Embryonic facial prominence (tissue), 1 donor: Measurements from ENCODE around the gene GPBAR1.
"Not testable (repeated sequence)": the region's sequence is repeated elsewhere in the genome, so short reads cannot be mapped to it uniquely, and the experiment has no call there.

ENCODE experiments used
- DNase-seq: peaks from one replicate; pipeline ENCODE4 v3.0.0-alpha.2; 2016; ENCODE audit errors: extremely low spot score

The GPBAR1 gene

DNA sequence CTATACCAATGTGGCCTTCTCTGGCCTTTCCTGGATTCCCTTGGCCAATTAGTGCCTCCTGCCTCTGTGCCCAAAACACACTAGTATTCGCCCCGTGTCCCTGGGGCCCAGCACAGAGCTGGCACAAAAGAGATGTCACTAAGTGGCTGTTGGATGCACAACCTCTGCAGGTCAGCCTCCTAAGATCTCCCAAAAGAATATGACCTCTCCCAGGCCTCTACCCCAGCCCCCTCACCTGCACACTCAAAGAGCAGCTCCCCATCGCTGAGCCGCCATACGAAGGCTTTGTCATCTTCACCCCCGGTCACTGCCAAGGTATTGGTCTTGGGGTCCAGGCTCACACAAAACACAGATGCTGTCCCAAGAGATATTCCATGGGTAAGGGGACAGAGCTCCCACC lies 6.4 kb downstream of the GPBAR1 start:
- DNase-seq, result no peak

DNA sequence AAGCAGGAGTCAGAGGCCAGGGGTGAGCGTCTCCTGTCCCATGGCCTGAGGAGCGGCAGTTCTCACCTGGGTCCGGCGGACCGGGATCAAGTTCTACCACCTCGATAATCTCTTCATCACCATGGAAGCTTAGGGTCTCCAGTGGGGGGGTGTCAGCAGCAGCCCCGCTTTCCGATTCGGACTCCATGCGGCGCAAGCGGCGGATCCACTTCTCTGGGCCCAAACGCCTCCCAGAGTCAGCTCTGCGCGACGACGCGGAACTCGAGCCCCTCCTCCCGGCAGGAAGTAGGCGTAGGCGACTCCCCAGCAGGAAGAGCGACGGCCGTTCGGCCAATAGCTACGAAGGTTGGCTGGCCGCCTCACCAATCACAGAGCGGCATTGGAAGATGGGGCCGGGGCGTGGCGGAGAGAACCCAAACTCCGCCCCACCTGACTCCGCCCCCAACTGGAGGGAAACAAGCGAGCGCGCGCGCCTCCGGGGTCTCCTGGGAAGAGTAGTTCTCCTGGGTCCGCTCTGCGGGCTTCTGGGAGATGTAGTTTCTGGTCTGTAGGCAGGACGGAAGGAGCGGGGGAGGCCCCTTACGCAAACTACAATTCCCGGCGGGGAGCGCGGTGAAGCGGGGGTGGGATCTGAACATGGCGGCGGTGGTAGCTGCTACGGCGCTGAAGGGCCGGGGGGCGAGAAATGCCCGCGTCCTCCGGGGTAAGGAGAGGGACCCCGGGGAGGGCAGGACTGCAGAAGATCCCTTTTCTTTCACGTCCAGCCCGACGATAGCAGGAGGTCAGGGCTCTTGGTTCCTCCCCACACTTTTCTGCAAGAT lies 9.3 kb downstream of the GPBAR1 start, which contains the start of the genes AAMP and PNKD:
AAMP (minus strand) TSS at position 238 of the 821 bp plus-strand sequence; CDS start at position 187, 51 bp downstream.
PNKD (plus strand) TSS at position 620 of the 821 bp plus-strand sequence; CDS start at position 637, 17 bp downstream.
- DNase-seq, result peak; percentile 100

DNA sequence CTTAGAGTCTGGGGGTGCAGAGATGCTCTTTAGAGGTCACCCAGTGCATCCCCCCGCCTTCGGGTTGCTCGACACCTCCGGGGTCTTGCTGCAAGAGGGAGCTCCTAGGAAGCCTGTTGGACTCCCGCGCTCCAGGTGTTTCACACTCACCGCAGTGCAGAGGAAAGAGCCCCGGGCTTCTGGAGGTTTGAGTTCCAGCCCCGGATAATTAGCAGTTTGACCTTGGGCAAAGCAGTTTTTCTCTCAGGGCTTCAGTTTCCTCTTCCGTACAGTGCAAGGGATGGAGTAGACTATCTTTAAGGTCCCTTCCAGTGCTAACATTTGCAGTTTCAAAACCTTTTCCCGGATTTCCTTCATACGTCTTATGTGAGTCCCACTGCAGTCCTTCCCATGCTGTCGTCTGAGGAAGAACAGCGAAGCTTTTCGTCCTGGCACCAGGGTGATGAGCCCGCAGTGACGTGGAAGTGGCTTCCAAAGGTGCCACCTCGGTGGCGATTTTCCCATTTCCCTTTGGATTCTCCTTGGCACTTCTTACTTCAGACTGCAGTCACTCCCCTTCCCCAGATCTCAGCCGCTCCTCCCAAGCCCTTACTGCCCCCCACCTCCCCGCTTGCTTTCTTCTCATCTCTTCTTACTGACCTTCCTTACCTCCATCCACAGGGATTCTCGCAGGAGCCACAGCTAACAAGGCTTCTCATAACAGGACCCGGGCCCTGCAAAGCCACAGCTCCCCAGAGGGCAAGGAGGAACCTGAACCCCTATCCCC lies 10.1 kb downstream of the GPBAR1 start:
- DNase-seq, result no peak

DNA sequence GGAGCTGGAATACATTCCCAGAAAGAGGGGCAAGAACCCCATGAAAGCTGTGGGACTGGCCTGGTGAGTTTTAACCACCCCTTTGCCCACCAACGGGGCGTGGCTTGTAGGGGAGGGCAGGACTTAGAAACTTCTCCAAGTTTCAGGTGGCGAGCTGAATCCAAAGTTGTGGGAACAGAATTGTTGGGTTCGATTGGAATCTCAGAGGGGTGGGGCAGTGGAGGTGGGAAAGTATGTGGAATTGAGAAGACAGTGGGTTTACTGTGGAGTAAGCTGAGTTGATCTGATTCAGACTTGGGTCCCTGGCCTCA lies 10.6 kb downstream of the GPBAR1 start:
- DNase-seq, result no peak

DNA sequence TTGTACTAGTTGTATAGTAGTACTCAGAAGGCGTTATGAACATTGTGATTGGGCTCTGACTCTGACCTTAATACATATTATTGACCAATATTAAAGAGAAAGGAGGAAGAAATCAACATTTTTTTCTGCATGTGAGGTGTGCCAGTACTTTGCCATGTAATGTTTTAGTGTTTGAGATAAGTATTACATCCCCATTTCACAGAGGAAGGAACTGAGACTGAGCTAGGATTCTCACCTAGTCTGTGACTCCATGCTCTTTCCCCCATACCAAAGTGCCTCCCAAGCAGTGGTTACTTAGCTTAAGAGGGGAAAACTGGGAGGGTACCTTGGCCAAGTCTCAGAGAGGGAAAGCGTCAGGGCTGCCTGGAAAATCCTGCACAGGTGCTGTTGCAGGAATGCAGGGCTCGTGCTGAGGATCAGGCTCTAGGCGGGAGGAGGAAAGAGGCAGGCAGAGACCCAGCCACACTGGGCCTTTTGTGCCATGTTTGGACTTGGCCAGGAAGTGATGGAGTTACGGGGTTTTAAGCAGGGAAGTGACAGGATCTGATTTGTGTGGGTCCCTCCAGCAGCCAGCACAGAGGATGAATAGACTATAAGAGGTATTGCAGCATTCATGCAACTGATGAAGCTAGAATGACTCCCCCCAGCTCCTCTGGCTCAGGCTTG lies 11.2 kb downstream of the GPBAR1 start:
- no peak for DNase-seq

DNA sequence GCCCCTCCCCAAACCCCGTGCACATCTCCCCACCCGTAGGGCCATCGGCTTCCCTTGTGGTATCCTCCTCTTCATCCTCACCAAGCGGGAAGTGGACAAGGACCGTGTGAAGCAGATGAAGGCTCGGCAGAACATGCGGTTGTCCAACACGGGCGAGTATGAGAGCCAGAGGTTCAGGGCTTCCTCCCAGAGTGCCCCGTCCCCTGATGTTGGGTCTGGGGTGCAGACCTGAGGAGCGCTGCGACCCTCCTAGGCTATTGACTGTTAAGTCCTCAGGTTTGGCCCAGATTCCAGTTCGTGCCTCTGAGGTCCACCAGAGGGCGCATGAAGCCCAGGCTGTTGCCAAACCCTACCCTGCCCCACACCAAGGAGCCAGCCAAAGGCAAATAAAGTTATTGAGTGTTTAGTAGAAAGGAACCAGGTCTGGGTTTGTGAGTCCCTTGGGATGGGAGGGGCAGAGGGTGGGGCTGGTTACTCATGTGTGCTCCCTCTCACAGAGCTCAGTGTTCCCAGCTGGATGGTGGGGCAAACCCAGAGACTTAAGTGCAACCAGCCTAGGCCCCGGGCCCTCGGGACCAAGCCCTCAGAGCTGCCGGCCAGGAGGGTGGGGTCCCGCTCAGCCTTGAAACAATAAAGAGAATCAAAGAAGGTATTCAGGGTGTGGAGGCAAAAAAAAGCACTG lies 11.9 kb downstream of the GPBAR1 start:
- DNase-seq, result peak; percentile 64

DNA sequence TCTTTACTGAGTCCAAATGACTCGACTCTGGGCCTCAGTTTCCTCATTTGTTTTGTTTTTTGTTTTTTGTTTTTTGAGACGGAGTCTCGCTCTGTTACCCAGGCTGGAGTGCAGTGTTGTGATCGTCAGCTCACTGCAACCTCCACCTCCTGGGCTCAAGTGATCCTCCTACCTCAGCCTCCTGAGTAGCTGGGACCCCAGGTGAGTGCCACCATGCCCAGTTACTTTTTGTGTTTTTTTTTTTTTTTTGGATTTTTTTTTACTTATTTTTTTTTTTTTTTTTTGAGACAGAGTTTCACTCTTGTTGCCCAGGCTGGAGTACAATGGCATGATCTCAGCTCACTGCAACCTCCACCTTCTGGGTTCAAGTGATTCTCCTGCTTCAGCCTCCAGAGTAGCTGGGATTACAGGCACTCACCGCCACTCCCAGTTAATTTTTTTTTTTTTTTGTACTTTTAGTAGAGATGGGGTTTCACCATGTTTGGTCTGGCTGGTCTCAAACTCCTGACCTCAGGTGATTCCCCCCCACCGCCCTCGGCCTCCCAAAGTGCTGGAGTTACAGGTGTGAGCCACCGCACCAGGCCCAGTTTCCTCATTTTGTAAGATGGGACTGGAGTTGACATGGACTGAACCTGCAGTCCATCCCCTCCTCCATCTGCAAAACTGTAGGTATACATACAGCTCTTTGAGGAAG lies 12.5 kb downstream of the GPBAR1 start:
- not testable (repeated sequence) for DNase-seq

DNA sequence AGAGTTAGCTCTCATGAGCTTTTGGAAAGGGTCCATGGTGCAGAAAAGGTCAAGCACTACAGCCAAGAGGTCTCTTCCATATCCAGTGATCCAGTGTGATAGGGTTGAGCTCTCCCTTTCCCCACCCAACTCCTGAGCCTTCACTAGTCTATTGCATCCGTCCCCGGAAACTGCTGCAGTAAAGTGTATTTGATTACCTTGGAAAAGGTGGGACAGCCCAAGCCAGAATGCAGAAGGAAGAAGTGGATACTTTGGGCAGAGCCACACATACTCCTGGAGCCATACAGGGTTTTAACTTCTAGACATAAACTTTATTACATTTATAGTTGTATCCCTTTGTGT lies 13.1 kb downstream of the GPBAR1 start:
- DNase-seq, result no peak

DNA sequence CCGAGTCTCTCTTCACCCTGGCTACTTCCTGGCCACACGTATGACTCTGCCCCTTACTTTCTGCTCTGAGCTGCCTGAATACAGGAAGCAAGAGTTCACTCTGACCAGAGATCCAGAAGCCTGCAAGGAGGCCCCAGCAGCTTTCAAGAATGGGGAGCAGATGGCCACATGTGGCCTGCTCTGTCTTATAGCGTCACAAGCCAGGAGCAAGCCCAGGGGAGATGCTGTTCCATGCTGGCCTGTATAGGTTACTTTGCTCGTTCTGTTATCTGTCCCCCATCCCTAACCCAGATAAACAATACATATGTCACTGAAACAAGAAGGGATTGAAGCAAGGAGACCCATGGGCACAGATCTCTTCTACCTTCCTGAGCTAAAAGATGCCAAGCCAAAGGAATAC lies 13.8 kb downstream of the GPBAR1 start:
- DNase-seq, result no peak

DNA sequence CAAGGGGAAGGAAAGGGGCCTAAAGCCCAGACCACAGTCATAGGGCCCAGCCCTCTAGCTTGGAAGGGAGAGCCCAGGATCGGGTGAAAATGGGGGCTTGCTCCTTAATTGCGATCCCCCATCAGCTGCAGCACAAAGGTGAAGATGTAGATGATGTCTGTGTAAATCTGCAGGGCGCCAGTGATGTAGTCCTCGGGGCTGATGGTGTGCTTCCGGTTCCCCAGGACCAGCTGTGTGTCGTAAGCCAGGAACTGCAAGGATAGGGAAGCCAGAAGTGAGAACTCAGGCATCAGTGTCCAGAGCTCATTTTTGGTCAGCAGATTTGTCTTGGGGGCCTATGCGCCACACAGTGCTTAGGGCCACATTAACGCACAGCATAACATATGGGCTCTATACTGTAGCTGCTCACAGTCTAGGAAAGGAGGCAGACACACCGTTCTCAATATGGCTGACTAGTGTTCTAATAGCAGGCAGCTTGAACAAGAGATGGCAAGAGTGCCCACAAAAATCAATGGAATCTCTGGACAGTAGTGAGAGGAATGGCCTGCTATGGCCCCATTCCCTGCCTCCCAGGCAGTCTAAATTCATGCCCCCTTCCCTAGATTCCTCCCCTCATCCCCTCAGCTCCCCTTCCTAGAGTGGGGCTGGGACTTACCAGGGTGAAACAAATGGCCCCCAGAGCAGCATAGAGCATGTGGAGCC lies 14.7 kb downstream of the GPBAR1 start:
- DNase-seq, result no peak

DNA sequence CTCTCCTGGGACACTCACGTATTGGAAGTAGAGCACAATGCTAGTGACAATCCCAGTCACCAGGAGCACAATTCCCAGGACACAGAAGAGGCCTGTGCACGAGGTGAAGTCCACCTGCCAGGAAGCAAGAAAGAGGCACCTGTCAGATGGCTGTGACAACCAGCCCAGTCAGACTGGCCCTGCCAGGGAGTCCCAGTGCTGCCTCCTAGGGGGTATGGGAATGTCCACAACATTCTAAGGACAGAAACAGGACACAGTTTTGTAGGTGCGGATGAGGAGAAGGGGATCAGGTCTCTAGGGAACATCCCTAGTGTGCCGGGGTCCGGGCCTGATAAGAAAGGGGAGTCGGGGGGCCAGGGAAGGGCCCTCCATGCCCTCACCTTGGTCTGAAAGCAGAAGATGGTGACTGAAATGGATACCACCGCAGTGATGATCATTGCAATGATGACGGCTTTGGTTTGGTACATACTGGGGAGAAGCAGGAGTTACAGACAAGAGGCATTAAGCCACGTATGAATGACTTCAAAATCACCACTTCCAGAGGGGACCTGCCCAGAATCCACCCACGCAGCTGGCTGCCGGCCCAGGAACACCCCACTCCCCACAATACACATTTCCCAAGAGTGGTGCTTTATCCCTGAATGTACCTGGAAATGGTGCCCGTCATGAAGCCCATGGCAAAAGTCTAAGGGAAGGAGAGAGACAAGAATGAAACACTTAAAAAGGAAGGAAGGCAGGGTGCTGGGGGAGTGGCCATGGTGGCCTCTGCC lies 16.4 kb downstream of the GPBAR1 start:
- DNase-seq, result no peak

DNA sequence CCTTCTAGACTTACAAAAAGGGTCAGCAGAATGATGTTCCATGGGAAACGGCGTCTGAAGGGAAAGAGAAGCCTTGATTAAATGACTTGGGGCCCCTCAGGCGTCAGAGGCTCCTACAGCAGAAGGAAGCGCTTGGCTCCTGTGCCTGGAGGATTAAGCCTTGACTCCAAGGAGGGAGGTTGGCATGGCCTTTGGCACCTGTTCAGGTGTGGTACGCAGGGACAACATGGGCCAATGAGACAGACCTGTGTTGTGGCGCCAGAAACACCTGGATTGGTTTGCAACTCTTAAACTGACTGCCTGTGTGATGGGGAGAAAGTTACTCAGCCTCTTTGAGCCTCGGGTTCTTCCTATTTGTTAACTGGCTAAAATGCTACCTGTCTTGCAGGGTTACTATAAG lies 17.1 kb downstream of the GPBAR1 start:
- no peak for DNase-seq

DNA sequence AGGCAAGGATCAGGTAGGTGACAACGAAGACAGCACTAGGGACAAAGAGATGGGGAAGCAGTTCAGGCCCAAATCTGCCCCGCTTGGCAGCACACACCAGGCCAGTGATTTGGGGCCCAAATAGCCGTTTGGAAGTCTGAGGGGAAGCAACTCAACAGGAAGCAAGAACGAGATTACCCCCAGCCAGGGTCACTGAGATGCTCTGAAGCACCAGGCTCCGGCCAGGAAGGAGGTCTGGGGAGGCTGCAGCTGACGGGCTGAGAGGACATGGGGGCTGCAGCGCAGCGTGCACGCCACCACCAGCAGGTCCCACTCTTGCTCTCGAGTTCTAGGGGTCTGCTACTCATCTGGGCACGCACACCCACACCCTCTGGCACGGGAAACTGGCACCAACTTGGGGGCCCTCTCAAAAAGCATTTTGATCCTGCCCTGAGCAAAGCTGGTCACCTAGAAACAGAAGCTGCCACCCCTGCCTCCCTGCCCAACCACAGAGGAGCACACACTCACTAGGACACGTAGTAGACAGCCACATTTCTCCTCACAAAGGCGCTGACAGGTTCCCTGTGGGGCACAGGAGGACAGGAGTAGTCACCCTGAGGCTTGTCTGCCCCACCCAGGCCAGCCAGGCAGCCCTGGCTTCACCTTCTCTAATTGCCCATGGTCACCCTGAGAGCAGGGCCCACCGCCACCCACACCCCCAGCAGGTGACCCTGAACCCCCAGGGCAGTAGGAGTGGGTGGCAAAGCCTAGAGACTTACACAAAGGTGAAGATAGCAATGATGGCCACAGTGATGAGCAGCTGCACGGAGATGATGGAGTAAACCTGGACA lies 17.9 kb downstream of the GPBAR1 start:
- DNase-seq, result no peak

DNA sequence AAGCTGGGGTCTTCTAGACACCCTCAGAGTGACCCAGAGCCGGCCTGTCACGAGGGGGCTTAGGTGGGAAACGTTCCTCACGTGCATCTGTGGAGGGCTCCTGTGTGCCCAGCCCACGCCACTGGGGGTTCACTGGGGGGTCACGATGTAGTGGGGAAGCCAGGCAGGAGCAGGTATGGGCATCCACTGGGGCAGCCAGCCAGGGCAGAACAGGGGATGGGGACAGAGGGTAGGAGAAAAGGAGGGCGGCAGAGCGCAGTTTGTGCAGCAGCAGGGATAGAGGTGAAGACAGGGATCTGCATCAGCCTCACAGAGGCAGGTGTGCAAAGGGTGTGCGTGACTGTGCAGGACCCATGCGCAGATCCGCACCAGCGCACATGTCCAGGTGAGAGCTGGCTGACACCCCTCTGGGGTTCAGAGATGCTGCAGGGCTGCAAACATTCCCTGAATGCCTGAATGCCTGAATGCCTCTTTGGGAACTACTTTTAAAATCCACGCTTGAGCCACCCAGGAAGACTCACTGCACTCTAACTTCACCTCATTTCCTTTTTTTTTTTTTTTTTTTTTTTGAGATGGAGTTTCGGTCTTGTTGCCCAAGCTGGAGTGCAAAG lies 19.6 kb downstream of the GPBAR1 start:
- no peak for DNase-seq

DNA sequence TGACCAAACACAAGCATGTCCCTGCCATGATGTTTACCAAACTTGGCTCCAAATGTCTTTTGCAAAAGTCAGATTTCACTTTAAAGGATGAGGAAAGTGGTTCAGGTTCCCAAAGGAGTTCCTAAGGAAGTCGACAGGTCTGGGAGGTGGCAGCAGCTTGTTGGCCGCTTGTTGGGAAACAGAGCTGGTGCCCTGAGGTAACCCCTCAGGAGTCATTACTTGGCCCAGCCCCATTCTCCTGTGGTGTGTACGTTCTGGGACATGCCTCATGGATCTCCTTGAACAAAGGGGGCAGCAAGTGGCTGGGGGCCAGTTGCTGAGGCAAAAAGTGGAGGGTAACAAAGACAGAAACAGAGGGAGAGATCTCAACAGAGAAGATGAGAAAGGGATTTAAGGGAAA lies 20.6 kb downstream of the GPBAR1 start:
- DNase-seq, result no peak

DNA sequence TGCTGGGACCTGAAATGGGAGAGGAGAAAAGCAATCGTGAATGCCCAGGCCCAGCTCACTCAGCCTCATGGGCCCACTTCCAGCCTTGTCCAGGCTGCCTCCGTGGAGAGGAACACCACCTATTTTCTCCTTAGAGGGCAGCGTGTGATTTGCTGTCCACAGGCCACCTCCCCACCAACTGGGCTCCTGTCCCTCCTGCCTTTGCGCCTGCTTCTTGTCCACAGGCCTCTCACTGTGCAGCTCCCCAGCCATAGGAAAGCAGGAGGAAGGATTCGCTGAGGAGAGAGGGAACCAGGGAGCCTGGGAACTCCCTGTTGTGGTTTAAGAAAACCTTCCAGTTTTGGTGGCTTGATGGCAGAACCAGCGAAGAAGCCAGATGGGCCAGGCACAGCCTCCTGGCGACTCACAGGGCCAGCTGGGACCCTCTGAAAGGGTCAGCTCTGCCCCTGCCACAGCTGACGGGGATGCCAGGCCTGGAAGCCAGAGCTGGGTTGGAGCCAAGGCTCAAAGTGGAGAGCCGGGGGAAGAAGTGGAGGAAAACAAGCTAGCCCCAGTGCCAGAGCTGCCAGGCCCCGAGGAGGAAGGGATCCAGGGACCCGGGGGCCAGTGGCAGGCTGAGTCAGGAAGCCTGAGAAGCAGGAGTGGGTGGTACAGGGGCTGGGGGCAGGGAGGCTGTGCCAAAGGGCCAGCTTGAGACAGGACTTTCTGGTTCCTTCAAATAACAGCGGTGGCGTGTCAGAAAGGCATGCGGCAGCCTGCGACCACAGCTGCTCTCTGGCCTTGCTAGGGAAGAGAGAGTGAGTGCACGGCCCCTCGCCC lies 21.6 kb downstream of the GPBAR1 start:
- no peak for DNase-seq

DNA sequence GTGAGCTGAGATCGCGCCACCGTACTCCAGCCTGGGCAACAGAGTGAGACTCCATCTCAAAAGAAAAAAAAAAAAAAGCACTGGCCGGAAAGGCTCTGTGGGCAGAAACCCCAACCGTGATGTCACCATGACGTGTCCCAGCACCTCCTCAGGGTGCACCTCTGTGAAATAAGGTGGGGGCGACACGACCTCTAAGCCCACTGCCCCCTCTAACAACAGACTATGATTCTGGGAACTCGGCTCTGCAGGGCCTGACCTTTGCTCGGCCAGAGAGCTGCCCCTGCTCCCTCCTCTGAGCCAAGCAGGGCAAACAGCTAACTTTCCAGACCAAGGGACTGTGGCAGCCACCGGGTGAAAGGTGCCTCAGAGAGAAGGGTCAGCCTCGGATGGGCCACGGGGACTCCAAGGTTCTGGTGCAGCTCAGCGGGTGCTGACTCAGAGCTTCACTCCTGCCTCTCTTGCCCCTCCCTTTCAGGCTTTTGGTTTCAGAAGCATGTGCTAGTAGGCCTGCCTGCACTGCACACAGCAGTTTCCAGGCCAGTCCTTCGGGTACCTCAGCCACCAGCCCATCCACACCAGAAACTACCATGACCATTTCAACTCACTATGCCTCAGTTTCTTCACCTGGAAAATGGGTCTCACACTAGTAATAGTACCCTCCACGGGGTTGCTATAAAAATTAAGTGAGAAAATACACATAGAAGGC lies 23.4 kb downstream of the GPBAR1 start:
- no peak for DNase-seq
